22Rv1 (cell line): ENCODE data around the gene LEFTY2.

Experiments used
- ZFX ChIP-seq: fragments of 450-650 bp; IDR thresholded peaks from 2 replicates; pipeline ENCODE4 v1.6.1; 2017; ENCODE audit warnings: antibody characterized with exemption, borderline replicate concordance
- TF ChIP-seq, protein P1 (sequence below): fragments of 450-650 bp; IDR thresholded peaks from 2 replicates; pipeline ENCODE4 v1.5.1; 2017; ENCODE audit warnings: mild to moderate bottlenecking

DNA sequence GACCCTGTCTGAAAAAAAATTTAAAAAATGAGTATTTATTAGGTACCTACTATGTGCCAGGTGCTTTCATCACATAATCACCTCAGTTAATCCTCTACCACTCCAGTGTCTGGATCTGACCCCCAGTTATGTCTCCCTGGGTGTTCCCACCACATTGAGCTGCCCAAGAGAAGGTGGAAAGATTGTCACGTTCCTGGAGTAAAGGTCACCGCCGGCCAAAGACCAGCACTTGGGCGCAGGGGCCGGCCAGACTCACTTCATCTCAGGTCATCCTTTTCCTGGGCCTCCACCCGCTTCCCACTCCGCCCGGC lies 17.7 kb downstream of the LEFTY2 start:
- TF ChIP-seq, protein P1, sequence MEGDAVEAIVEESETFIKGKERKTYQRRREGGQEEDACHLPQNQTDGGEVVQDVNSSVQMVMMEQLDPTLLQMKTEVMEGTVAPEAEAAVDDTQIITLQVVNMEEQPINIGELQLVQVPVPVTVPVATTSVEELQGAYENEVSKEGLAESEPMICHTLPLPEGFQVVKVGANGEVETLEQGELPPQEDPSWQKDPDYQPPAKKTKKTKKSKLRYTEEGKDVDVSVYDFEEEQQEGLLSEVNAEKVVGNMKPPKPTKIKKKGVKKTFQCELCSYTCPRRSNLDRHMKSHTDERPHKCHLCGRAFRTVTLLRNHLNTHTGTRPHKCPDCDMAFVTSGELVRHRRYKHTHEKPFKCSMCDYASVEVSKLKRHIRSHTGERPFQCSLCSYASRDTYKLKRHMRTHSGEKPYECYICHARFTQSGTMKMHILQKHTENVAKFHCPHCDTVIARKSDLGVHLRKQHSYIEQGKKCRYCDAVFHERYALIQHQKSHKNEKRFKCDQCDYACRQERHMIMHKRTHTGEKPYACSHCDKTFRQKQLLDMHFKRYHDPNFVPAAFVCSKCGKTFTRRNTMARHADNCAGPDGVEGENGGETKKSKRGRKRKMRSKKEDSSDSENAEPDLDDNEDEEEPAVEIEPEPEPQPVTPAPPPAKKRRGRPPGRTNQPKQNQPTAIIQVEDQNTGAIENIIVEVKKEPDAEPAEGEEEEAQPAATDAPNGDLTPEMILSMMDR: no peak
- TF ChIP-seq ZFX: no peak
